Neuronal stem cell (in vitro differentiated cells): ENCODE data around the gene GPATCH2.

Experiments
- DNase-seq: peaks from one replicate; pipeline ENCODE4 v3.0.0-alpha.2; 2013; ENCODE audit warnings: low spot score
- H2AFZ ChIP-seq: one replicate; pipeline ENCODE4 v1.6.1; 2013; ENCODE audit warnings: mild to moderate bottlenecking, low read length, inconsistent platforms
- H2AK5ac ChIP-seq: 2 replicates; pipeline ENCODE4 v1.6.1; 2013; ENCODE audit warnings: low read depth, mild to moderate bottlenecking, inconsistent platforms, low read length, moderate library complexity, mixed read lengths
- H2BK120ac ChIP-seq: 2 replicates; pipeline ENCODE4 v1.6.1; 2013; ENCODE audit warnings: low read depth, mild to moderate bottlenecking, inconsistent platforms, low read length, moderate library complexity, mixed read lengths
- H2BK12ac ChIP-seq: one replicate; pipeline ENCODE4 v1.6.1; 2013; ENCODE audit warnings: low read length, inconsistent platforms
- H2BK15ac ChIP-seq: 2 replicates; pipeline ENCODE4 v1.6.1; 2013; ENCODE audit warnings: mild to moderate bottlenecking, low read length, inconsistent platforms, mixed read lengths
- H2BK5ac ChIP-seq: one replicate; pipeline ENCODE4 v1.6.1; 2013; ENCODE audit warnings: inconsistent platforms, mild to moderate bottlenecking, low read length, moderate library complexity
- H3K14ac ChIP-seq: one replicate; pipeline ENCODE4 v1.6.1; 2013; ENCODE audit warnings: low read length, inconsistent platforms
- H3K18ac ChIP-seq: 2 replicates; pipeline ENCODE4 v1.6.1; 2013; ENCODE audit warnings: low read length, inconsistent platforms
- H3K23ac ChIP-seq: 2 replicates; pipeline ENCODE4 v1.6.1; 2013; ENCODE audit warnings: low read depth, mild to moderate bottlenecking, mixed read lengths, low read length, inconsistent platforms; ENCODE audit not compliant: poor library complexity
- H3K27ac ChIP-seq: replicated peaks from 3 replicates; pipeline ENCODE4 v1.5.1; 2013; ENCODE audit warnings: low read length, inconsistent platforms
- H3K27me3 ChIP-seq, 3 experiments: 2 replicates each; pipeline ENCODE4 v1.6.1; 2013; ENCODE audit warnings: low read length in 3 of 3, mild to moderate bottlenecking in 2 of 3, inconsistent platforms in 1 of 3, low read depth in 1 of 3, mixed read lengths in 1 of 3, moderate library complexity in 1 of 3; ENCODE audit not compliant: control insufficient read depth in 3 of 3, insufficient read depth in 3 of 3
- H3K36me3 ChIP-seq, 2 donors: replicated peaks in 1 of 2; 2 replicates each; pipeline ENCODE4 v1.6.1; 2013; ENCODE audit warnings: low read length in 2 of 2; ENCODE audit not compliant: control insufficient read depth in 2 of 2, insufficient read depth in 2 of 2
- H3K4ac ChIP-seq: 2 replicates; pipeline ENCODE4 v1.6.1; 2013; ENCODE audit warnings: inconsistent platforms, mild to moderate bottlenecking, low read length, moderate library complexity
- H3K4me1 ChIP-seq, 2 donors: 1 replicate in 1 of 2; 2 replicates in 1 of 2; pipeline ENCODE4 v1.6.1; 2013; ENCODE audit warnings: low read length in 2 of 2, low read depth in 1 of 2; ENCODE audit not compliant: control insufficient read depth in 2 of 2, insufficient read depth in 1 of 2
- H3K4me2 ChIP-seq: one replicate; pipeline ENCODE4 v1.6.1; 2013; ENCODE audit warnings: mild to moderate bottlenecking, low read length, inconsistent platforms; ENCODE audit not compliant: insufficient read depth, poor library complexity, severe bottlenecking
- H3K4me3 ChIP-seq, 2 donors: 2 replicates each; pipeline ENCODE4 v1.5.1; 2013; ENCODE audit warnings: low read length in 2 of 2, mild to moderate bottlenecking in 2 of 2, inconsistent platforms in 1 of 2, moderate library complexity in 1 of 2
- H3K79me1 ChIP-seq: one replicate; pipeline ENCODE4 v1.6.1; 2013; ENCODE audit warnings: low read depth, mild to moderate bottlenecking, inconsistent platforms, low read length, moderate library complexity
- H3K9ac ChIP-seq: one replicate; pipeline ENCODE4 v1.6.1; 2013; ENCODE audit warnings: mild to moderate bottlenecking, low read depth, low read length, inconsistent platforms; ENCODE audit not compliant: poor library complexity
- H3K9me3 ChIP-seq, 2 donors: replicated peaks in 1 of 2; 2 replicates each; pipeline versions ENCODE3 to v1.6.1; 2013; ENCODE audit warnings: low read length in 2 of 2, mild to moderate bottlenecking in 2 of 2, inconsistent platforms in 1 of 2, low read depth in 1 of 2, mixed read lengths in 1 of 2, moderate library complexity in 1 of 2; ENCODE audit not compliant: control insufficient read depth in 2 of 2, insufficient read depth in 1 of 2
- H4K8ac ChIP-seq: one replicate; pipeline ENCODE4 v1.6.1; 2013; ENCODE audit warnings: low read depth, mild to moderate bottlenecking, inconsistent platforms, low read length, moderate library complexity
- H4K91ac ChIP-seq: one replicate; pipeline ENCODE4 v1.6.1; 2013; ENCODE audit warnings: low read length, low read depth, mild to moderate bottlenecking, inconsistent platforms; ENCODE audit not compliant: poor library complexity
- WGBS, 2 donors: extraction: QIAGEN DNeasy Blood & Tissue Kit; methylation state at CpG; one replicate each; pipeline ENCODE4 v1.1.7; 2013; ENCODE audit warnings: missing lambda C conversion rate in 2 of 2, mixed read lengths in 1 of 2; ENCODE audit not compliant: insufficient read length in 2 of 2, insufficient replicate concordance in 1 of 2; ENCODE audit errors: extremely low coverage in 2 of 2; 5-methylcytosine and 5-hydroxymethylcytosine counted together

Gene GPATCH2

GRCh38 chr1:217668351-217668940 is 37.6 kb upstream of the GPATCH2 start:
- no CpG with 5 or more reads among the region's 2 CpGs for WGBS, 2 donors
- Histone ChIP-seq H4K91ac (no peak overlapping the region), H2BK120ac (no peak overlapping the region), H3K4me1 (no peaks in the 10 kb centered on the region), H2AFZ (no peak overlapping the region), H3K27ac (no peak overlapping the region), H3K79me1 (no peaks in the 10 kb centered on the region), H2BK12ac (no peak overlapping the region), H3K18ac (no peak overlapping the region), H3K9ac (no peak overlapping the region), H3K27me3 (no peaks in the 10 kb centered on the region), H2AK5ac (no peak overlapping the region), H3K23ac (no peak overlapping the region), H3K4me2 (no peak overlapping the region), H2BK5ac (no peak overlapping the region), H3K4me3 (no peak overlapping the region), H3K36me3 (no peaks in the 10 kb centered on the region), H3K4ac (no peak overlapping the region), H4K8ac (no peak overlapping the region), H3K14ac (no peak overlapping the region), H3K9me3 (no peaks in the 10 kb centered on the region), H2BK15ac (no peak overlapping the region)
- no peak for DNase-seq

GRCh38 chr1:217661407-217661806 is 30.5 kb upstream of the GPATCH2 start:
- Histone ChIP-seq H3K4ac (no peak overlapping the region), H3K14ac (no peak overlapping the region), H3K79me1 (no peaks in the 10 kb centered on the region), H3K9me3 (no peaks in the 10 kb centered on the region), H3K27ac (no peak overlapping the region), H3K9ac (no peak overlapping the region), H3K4me1 (no peaks in the 10 kb centered on the region), H3K27me3 (no peaks in the 10 kb centered on the region), H2AK5ac (no peak overlapping the region), H2BK120ac (no peak overlapping the region), H2BK12ac (no peak overlapping the region), H3K23ac (no peak overlapping the region), H2AFZ (no peak overlapping the region), H2BK5ac (no peak overlapping the region), H2BK15ac (no peak overlapping the region), H3K4me3 (no peak overlapping the region), H4K8ac (no peak overlapping the region), H3K36me3 (no peaks in the 10 kb centered on the region), H3K18ac (no peak overlapping the region), H4K91ac (no peak overlapping the region), H3K4me2 (no peak overlapping the region)
- DNase-seq = no peak

GRCh38 chr1:217660353-217661062 is 29.6 kb upstream of the GPATCH2 start:
- no CpG with 5 or more reads among the region's 5 CpGs for WGBS, 2 donors
- no peaks in the 10 kb centered on the region for H3K4me1 ChIP-seq
- no peak overlapping the region for H2AFZ ChIP-seq
- no peaks in the 10 kb centered on the region for H3K27me3 ChIP-seq
- H2BK120ac ChIP-seq = no peak overlapping the region
- no peak overlapping the region for H4K8ac ChIP-seq
- no peak overlapping the region for H2BK15ac ChIP-seq
- no peaks in the 10 kb centered on the region for H3K36me3 ChIP-seq
- H2AK5ac ChIP-seq = no peak overlapping the region
- no peak overlapping the region for H3K14ac ChIP-seq
- H2BK12ac ChIP-seq = no peak overlapping the region
- no peak overlapping the region for H4K91ac ChIP-seq
- no peak overlapping the region for H3K4me3 ChIP-seq
- no peak overlapping the region for H3K18ac ChIP-seq
- no peak overlapping the region for H3K23ac ChIP-seq
- H3K9me3 ChIP-seq = no peaks in the 10 kb centered on the region
- H2BK5ac ChIP-seq = no peak overlapping the region
- H3K9ac ChIP-seq = no peak overlapping the region
- no peak overlapping the region for H3K27ac ChIP-seq
- no peaks in the 10 kb centered on the region for H3K79me1 ChIP-seq
- no peak for DNase-seq
- H3K4me2 ChIP-seq = no peak overlapping the region
- no peak overlapping the region for H3K4ac ChIP-seq

- no peaks in the 10 kb centered on the region for H3K79me1 ChIP-seq
- H2AK5ac ChIP-seq = no peak overlapping the region
- no peaks in the 10 kb centered on the region for H3K27me3 ChIP-seq
- no peak overlapping the region for H2BK12ac ChIP-seq
- H3K14ac ChIP-seq = no peak overlapping the region
- H3K18ac ChIP-seq = no peak overlapping the region
- no peak overlapping the region for H2BK15ac ChIP-seq
- no peak overlapping the region for H2AFZ ChIP-seq
- H3K4me3 ChIP-seq = no peak overlapping the region
- H3K4me2 ChIP-seq = no peak overlapping the region
- H4K91ac ChIP-seq = no peak overlapping the region
- H3K9ac ChIP-seq = no peak overlapping the region
- H2BK120ac ChIP-seq = no peak overlapping the region
- WGBS, 2 donors = no CpG with 5 or more reads among the region's 4 CpGs
- no peak overlapping the region for H3K27ac ChIP-seq
- no peak overlapping the region for H3K4ac ChIP-seq
- DNase-seq = no peak
- H4K8ac ChIP-seq = no peak overlapping the region
- H2BK5ac ChIP-seq = no peak overlapping the region
- H3K36me3 ChIP-seq = no peaks in the 10 kb centered on the region
- no peaks in the 10 kb centered on the region for H3K4me1 ChIP-seq
- H3K23ac ChIP-seq = no peak overlapping the region
- H3K9me3 ChIP-seq = no peaks in the 10 kb centered on the region
Measured at GRCh38 chr1:217650674-217651073, 19.8 kb upstream of the GPATCH2 start.
